Breast epithelium (tissue), 3 donors: ENCODE measurements around the gene PRKCE.

ENCODE experiments used
- CTCF ChIP-seq, 3 donors: fragments of 450-650 bp; IDR thresholded peaks; one replicate each; pipeline ENCODE4 v1.5.1; 2016 to 2017; ENCODE audit warnings: antibody characterized with exemption in 3 of 3, mild to moderate bottlenecking in 3 of 3, moderate library complexity in 3 of 3
- POLR2A ChIP-seq: fragments of 450-650 bp; IDR thresholded peaks from one replicate; pipeline ENCODE4 v1.6.1; 2016; ENCODE audit warnings: antibody characterized with exemption, mild to moderate bottlenecking, moderate library complexity
- POLR2AphosphoS5 ChIP-seq, 3 donors: sonication (generic); formaldehyde crosslinking; IDR thresholded peaks; one replicate each; pipeline ENCODE4 v1.6.1; 2017; ENCODE audit warnings: antibody characterized with exemption in 3 of 3

GRCh38 chr2:45836316-45836715, 184.8 kb downstream of the PRKCE start:
- TF ChIP-seq POLR2A (no peak), CTCF (IDR thresholded peaks at IDR 0.05) (no peak), POLR2AphosphoS5 (IDR thresholded peaks at IDR 0.05) (no peak)
